ENCODE results near the gene SMCHD1.
"Not testable (repeated sequence)": the region's sequence is repeated elsewhere in the genome, so short reads cannot be mapped to it uniquely, and the experiment has no call there.

SMCHD1 gene

DNA sequence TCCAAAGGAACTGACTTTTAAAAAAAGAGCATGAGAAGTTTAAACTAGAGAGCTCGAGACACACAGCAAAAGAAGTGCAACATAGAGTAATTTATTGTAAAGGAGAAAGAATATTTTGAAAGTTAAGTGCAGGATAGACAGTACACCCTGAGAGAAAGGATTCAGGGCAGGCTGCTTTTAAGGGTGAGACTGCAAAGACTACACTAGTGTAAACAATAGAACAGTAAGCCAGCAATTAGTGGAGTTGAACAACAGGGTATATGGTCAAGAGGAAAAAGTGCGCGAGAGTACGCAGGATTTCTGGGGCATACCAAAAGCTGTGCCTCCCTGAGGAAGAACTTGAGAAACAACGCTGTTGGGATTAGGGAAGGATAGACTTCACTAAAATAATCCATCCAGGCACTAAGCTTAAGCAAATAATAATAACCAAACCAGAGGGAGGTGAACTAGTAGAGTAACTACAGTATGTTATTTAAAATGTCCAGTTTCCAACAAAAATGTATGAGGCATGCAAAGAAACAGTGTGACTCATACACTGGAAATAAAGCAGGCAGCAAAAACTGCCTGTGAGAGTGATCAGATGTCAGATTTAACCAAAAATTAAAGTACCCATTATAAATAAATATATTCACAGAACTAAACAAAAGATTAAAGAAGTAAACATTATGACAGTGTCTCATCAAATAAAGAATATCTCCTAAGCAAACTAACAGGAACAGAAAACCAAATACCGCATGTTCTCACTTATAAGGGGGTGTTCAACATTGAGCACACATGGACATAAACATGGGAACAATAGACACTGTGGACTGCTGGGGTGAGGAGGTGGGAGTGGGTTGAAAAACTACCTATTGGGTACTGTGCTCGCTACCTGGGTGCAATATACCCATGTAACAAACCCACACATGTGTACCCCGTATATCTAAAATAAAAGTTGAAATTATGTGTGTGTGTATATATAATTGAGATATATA is 150.7 kb downstream of the SMCHD1 start:
- Histone ChIP-seq H3K27ac (no peak overlapping the region), H3K4me3 (no peak overlapping the region)

DNA sequence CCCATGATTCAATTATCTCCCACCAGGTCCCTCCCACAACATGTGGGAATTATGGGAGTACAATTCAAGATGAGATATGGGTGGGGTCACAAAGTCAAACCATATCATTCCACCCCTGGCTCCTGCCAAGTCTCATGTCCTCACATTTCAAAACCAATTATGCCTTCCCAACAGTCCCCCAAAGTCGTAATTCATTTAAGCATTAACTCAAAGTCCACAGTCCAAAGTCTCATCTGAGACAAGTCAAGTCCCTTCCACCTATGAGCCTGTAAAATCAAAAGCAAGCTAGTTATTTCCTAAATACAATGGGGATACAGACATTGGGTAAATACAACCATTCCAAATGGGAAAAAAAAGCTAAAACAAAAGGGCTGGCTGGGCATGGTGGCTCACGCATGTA is 153.1 kb downstream of the SMCHD1 start:
- not testable (repeated sequence) for H3K27ac ChIP-seq, H3K4me3 ChIP-seq

DNA sequence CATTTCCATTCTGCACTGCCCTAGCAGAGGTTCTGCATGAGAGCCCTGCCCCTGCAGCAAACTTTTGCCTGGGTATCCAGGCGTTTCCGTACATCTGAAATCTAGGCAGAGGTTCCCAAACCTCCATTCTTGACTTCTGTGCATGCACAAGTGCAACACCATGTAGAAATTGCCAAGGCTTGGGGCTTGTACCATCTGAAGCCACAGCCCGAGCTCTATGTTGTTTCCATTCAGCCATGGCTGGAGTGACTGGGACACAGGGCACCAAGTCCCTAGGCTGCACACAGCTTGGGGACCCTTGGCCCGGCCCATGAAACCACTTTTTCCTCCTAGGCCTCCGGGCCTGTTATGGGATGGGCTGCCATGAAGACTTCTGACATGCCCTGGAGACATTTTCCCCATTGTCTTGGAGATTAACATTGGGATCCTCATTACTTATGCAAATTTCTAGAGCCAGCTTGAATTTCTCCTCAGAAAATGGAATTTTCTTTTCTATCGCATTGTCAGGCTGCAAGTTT is 154.2 kb downstream of the SMCHD1 start:
- H3K27ac ChIP-seq, H3K4me3 ChIP-seq: not testable (repeated sequence)

DNA sequence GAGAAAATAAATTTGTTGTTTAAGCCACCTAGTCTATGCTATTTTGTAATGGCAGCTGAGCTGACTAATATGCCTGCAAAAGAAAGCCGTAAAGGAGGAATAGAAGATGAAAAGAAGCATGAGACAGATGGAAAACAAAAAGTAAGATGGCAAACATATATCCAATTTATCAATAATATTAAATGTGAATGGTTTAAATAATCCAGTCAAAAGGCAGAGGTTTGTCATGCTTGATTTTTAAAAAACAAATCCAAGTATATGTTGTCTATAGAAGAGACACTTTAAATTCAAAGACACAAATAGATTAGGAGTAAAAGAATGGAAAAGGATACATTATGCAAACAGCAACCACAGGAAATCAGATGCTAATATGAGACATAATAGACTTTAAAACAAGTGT is 155.9 kb downstream of the SMCHD1 start:
- Histone ChIP-seq H3K4me3 (no peak overlapping the region), H3K27ac (no peak overlapping the region)

DNA sequence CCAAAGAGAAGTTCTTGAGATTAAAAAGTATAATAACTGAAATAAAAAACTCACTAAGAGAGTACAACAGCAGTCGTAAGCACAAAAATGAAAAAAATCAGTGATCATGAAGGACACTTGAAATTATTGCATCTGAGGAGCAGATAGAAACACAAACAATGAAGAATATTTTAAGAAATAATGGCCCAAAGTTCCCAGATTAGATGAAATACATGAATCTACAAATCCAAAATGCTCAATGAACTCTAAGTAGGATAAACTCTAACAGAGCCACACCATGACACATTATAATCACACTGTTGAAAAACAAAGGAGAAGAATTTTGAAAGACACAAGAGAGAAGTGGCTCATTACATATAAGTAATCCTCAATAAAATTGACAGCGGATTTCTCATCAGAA is 159.4 kb downstream of the SMCHD1 start:
- Histone ChIP-seq H3K4me3 (no peak overlapping the region), H3K27ac (no peak overlapping the region)

DNA sequence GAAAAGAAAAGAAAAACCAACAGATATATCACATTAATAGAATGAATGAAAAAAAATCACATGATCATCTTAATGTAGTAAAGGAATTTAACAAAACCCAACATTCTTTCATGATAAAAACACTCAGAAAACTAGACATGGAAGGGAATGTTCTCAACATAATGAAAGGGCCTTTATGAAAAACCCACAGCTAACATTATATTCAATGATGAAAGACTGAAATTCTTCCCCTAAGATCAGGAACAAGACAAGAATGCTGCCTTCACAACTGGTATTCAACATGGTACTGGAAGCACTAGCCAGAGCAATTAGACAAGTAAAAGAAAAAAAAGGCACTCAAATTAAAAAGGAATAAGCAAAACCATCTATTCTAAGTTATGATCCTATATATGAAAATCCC is 162.8 kb downstream of the SMCHD1 start:
- H3K27ac ChIP-seq, result no peak overlapping the region

DNA sequence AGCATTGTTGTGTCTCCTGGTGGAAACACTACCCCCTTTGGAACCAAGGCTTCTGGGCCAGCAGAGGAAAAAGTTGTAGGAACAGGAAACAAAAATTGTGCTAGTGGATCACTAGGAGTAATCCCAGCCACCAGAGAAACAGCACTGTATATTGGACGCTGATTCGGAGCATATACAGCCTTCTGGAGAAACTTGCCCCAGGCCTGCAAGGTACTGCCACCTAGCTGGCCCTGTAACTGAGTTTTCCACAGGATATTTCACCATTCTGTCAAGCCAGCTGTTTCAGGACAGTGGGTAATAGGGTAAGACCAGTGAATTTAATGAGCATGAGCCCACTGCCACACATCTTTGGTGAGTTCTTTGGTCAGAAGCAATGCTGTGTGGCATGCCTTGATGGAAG is 166.2 kb downstream of the SMCHD1 start:
- H3K27ac ChIP-seq, result no peak overlapping the region
- no peak overlapping the region for H3K4me3 ChIP-seq

More for the DNA sequence above, 162.8 kb downstream of the SMCHD1 start:
- H3K4me3 ChIP-seq, result no peak overlapping the region

DNA sequence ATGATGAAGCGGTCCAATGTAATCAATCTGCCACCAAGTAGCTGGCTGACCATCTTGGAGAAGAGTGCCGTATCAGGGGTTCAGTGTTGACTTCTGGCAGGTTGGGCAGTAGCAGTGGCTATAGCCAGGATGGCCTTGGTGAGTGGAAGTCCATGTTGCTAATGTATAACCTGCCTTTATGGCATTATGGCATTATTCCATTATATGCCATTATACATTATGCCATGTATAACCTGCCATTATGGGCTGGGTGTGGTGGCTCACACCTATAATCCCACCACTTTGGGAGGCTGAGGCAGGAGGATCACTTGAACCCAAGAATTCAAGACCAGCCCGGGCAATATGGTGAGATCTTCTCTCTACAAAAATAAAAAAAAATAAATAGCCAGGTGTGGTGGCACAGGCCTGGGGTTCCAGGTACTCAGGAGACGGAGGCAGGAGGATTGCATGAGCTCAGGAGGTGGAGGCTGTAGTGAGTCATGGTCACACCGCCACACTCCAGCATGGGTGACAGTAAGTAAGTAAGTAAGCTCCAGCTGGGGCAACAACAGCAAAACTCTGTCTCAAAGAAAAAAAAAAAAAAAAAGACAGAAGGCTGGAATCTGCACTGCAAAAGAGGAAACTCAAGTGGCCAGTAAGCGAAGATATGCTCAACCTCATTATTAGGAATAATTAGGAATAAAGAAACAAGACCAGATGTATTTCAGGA is 166.8 kb downstream of the SMCHD1 start:
- no peak overlapping the region for H3K4me3 ChIP-seq
- no peak overlapping the region for H3K27ac ChIP-seq

DNA sequence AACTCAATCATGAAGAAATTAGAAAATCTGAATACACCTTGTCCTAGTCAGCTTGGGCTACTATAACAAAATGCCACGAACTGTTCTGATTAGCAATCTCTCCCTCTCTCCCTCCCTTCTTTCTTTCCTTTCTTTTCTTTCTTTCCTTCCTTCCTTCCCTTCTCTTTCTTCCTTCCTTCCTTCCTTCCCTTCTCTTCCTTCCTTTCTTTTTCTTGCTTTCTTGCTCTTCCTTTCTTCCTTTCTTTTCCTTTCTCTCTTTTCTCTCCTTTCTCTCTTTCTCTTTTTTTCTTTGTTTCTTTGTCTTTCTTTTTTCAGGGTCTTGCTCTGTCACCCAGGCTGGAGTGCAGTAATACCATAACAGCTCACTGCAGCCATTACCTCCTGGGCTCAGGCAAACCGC is 167.7 kb downstream of the SMCHD1 start:
- H3K4me3 ChIP-seq, result no peak overlapping the region
- H3K27ac ChIP-seq, result no peak overlapping the region

DNA sequence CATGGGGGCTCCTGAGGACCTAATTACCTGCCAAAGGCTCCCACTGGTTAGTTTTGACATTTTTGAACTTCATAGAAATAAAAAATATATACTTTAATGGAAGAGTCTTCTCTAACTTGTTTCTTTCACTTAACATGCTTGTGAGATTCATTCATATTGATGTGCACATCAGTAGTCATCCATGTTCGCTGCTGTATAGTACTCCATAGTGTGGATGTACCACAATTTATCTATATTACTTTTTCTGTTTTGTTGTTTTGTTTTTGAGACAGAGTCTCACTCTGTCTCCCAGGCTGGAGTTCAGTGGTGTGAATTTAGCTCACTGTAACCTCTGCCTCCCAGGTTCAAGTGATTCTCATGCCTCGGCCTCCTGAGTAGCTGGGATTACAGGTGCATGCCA is 168.4 kb downstream of the SMCHD1 start:
- Histone ChIP-seq H3K27ac (no peak overlapping the region), H3K4me3 (no peak overlapping the region)

DNA sequence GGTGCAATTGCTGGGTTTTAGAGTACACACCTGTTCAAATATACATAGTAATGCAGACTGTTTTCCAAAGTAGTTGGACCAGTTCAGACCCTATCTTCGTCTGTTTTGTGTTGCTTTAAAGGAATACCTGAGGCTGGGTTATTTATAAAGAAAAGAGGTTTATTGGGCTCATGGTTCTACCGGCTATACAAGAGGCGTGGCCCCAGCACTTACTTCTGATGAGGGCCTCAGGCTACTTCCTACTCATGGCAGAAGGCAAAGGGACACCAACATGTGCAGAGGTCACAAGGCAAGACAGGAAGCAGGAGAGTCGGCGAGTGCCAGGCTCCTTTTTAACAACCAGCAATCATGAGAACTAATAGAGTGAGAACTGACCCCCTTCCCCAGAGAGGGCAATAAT is 169.3 kb downstream of the SMCHD1 start:
- H3K4me3 ChIP-seq, result no peak overlapping the region
- H3K27ac ChIP-seq, result no peak overlapping the region

DNA sequence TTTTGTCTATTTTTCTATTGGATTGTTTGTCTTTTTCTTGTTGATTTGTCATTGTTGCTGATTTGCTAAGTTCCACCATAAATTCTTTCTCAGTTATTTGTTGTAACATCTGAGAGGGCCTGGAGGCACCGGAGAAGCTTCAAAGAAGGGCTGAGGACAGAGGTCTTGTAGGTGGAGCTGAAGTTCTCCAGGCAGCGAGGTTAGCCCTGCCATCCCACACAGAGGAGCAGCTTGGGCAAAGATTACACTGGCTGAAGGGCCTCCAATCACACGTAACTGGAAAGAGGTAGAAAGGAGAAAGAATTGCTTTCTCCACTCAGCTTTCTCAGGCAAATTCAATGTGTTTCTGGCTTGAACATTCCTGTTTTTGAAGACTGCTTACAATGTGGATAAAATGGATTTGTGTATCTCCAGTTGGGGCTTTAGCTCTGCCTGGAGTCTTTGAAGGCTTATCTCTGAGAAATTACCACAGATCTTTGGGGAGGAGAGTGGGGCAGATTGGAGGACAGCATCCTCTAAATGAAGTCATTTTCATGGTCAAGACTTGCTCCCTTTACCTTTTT is 170.2 kb downstream of the SMCHD1 start:
- Histone ChIP-seq H3K4me3 (no peak overlapping the region), H3K27ac (no peak overlapping the region)

DNA sequence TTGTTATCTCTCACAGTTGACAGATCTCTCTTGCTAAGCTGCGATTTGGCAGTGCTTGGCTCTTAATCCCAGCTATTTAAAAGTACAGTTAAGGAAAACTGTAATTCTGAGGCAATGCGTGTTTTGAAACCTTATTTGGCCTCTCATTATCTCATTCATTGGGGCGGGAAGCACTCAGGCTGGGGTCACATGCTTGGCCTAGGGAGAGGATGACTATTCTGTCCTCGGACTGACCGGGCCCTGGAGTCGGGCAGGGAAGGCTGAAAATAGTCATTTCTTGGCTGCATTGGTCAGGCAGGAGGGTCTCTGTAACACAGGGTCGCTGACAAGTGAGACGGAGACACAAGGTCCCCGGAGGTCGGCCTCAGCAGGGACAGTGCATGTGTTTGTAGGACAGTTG is 171.1 kb downstream of the SMCHD1 start:
- H3K27ac ChIP-seq, result peak overlapping the region in 2 of 21 experiments; percentile 58 to 60
- H3K4me3 ChIP-seq, result no peak overlapping the region

DNA sequence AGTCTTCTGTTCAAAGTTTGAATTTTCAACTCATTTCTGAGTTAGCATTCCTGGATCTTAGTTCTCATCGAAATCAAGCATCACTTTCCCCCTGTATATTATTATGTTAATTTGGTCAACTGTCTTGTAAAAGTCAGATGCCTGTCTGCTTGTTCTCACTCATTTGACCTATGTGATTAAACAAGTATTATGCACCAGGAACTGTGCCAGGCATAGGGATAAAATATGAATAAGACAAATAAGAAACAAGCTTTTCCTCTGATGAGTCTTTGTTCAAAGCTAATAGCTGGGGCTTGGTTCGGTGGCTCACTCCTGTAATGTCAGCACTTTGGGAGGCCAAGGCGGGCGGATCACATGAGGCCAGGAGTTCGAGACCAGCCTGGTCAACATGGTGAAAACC is 171.5 kb downstream of the SMCHD1 start:
- Histone ChIP-seq H3K4me3 (no peak overlapping the region), H3K27ac (peak overlapping the region in 2 of 21 experiments; percentile 58 to 60)

DNA sequence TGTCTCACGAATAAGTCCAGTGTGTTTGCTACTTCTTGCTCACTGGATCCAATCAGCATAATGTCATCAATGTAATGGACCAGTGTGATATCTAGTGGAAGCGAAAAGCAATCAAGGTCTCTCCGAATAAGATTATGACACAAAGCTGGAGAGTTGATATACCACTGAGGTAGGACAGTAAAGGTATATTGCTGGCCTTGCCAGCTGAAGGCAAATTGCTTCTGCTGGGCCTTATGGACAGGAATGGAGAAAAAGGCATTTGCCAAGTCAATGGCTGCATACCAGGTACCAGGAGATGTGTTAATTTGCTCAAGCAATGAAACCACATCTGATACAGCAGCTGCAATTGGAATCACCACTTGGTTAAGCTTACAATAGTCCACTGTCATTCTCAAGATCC is 180.6 kb downstream of the SMCHD1 start:
- not testable (repeated sequence) for H3K27ac ChIP-seq, H3K4me3 ChIP-seq

DNA sequence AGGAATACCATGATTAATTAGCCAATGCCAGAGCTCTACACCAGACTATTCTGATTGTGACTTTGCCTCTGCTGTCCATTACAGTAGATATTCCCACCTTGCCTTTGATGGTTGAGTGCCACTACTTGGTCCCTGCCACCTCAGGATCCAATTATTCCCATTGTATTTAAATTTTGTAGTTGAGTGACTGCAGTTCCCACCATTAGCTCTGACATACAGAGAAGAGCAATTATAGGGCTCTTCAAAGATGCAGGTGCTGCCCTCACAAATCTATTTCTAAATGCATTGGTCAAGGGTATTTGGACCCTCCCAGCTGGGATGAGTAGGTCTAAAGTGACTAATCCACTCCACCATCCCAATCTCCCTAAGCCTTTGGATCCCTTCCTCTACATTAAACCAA is 181.8 kb downstream of the SMCHD1 start:
- not testable (repeated sequence) for H3K4me3 ChIP-seq, H3K27ac ChIP-seq

DNA sequence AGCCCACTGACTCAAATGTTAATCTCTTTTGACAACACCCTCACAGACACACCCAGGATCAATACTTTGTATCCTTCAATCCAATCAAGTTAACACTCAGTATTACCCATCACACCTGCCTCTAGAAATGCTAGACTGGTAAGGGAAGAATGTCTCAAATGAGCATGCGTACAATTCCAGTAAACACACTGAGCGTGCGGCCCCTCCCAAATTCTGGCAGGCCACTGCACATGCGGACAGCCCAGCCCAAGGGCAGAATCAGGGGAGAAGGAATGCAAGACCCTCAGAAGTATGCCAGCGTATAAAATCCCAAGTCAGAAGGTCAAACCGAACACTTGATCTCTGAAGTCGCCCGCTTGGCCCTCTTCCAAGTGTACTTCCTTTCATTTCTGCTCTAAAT is 183.7 kb downstream of the SMCHD1 start:
- no peak overlapping the region for H3K27ac ChIP-seq
- H3K4me3 ChIP-seq, result no peak overlapping the region

DNA sequence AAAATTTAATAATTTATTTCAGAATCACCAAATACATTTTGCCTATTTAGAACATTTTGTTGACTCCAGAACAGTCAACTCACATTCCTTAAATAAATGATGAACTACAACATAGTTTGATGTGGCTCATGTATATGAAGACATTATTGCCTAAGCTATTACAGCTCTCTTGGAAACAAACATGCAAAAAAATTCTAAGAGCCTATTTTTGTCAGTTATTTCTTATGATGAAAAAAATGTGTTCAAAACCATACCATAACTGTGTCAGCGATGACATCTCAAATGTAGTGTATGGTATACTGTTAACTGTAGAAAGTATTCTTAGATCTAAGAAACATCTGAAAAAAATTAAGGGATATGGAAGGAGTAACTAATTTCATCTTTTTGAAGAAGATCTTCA is 185.0 kb downstream of the SMCHD1 start:
- Histone ChIP-seq H3K27ac (no peak overlapping the region), H3K4me3 (no peak overlapping the region)

DNA sequence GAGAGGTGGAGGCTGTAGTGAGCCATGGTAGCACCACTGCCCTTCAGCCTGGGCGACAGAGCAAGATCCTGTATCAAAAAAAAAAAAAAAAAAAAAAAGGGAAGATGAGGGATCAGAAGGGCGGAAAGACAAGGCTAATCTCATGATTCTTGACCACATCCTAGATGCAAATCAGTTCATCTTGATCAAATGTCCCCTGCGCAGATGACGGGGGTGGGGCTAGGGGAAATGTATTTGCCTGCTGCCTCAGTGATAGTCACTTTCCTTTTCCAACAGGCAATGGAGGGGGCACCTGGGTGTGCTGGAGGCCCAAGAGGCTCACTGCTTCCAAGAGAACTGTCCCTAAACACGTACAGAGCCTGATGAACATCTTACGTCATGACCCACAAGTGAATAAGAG is 187.6 kb downstream of the SMCHD1 start:
- Histone ChIP-seq H3K27ac (peak overlapping the region in 1 of 21 experiments; percentile 32), H3K4me3 (no peak overlapping the region)

DNA sequence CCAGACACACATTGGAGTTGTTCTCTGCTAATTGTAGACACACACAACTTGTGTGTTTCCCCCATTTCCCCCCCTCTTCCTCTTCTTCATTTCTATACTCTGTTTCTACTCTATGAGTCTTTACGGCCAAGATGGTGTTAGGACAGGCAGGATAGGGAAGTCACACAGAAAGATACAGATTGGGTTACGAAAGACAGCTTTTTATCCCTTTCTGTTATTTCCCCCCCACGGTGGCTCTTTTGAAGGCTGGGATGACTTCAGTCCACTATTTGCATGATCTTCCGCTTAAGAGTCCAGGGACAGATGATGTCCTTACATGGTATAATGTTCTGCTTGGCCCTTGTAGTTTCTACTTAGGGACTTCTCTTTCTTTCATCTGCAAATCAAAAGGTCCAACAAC is 189.6 kb downstream of the SMCHD1 start:
- Histone ChIP-seq H3K27ac (no peak overlapping the region), H3K4me3 (no peak overlapping the region)
